Neural progenitor cell (in vitro differentiated cells): ENCODE data around the gene SORT1.

Source experiments
- CTCF ChIP-seq: fragments of 200-600 bp; sonication (generic); IDR thresholded peaks from 2 replicates; pipeline ENCODE4 v1.5.1; 2017; ENCODE audit warnings: antibody characterized with exemption, mild to moderate bottlenecking
- EZH2phosphoT487 ChIP-seq: fragments of 200-600 bp; sonication (generic); IDR thresholded peaks from 2 replicates; pipeline ENCODE4 v1.6.1; 2017; ENCODE audit warnings: antibody characterized with exemption

DNA sequence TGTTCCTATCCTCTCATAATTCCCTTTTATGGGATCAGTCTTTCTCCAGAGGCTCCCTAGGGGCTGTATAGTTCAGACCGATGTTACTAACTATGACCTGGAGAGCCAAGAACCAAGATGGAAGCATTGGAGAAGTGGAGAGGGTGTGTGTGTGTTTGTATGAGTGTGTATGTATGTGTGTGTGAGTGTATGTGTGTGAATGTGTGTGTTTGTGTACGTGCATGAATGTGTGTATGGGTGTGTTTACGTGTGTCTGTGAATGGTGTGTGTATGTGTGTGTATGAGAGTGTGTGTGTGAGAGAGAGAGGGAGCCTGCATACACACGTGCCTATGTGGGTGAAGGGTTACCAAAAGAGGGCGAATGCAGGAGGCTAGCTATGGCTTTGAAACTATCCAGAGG is 95.8 kb downstream of the SORT1 start:
- TF ChIP-seq CTCF (no peak), EZH2phosphoT487 (no peak)
